Kidney (tissue), 14 donors: ENCODE results near the gene LAIR2. TPM values are rescaled to one million over a fixed set of nuclear protein-coding genes. Genes with fewer than 3 reads are reported as not detected.

Source experiments
- DNase-seq, 5 donors: peaks; one replicate each; pipeline ENCODE4 v3.0.0-alpha.2; 2013 to 2020
- FAIRE-seq: peaks from 2 replicates; lab custom pipeline; 2012; peaks lifted over from hg19 to GRCh38; lab: Jason Lieb, UNC
- H3K27ac ChIP-seq, 2 donors: one replicate each; pipeline ENCODE4 v1.7.0; 2013; ENCODE audit warnings: low read depth in 2 of 2, low read length in 2 of 2, inconsistent platforms in 1 of 2
- H3K27me3 ChIP-seq: one replicate; pipeline ENCODE4 v1.7.1; 2013; ENCODE audit warnings: low read length, inconsistent platforms; ENCODE audit not compliant: control insufficient read depth, insufficient read depth
- H3K36me3 ChIP-seq, 3 donors: one replicate each; pipeline versions ENCODE4 v1.7.0 to v1.7.1; 2013; ENCODE audit warnings: low read length in 3 of 3, control low read depth in 1 of 3, inconsistent platforms in 1 of 3; ENCODE audit not compliant: insufficient read depth in 3 of 3, control insufficient read depth in 2 of 3
- H3K4me1 ChIP-seq, 3 donors: one replicate each; pipeline versions ENCODE4 v1.7.0 to v1.7.1; 2013; ENCODE audit warnings: low read length in 3 of 3, inconsistent platforms in 1 of 3, low read depth in 1 of 3; ENCODE audit not compliant: control insufficient read depth in 2 of 3, insufficient read depth in 2 of 3
- H3K4me3 ChIP-seq, 3 donors: one replicate each; pipeline versions ENCODE4 v1.7.0 to v1.8.1; 2013; ENCODE audit warnings: low read length in 3 of 3, control low read depth in 1 of 3, inconsistent platforms in 1 of 3
- H3K9ac ChIP-seq, 3 donors: one replicate each; pipeline versions ENCODE4 v1.7.0 to v1.7.1; 2013; ENCODE audit warnings: low read length in 3 of 3, control low read depth in 1 of 3, inconsistent platforms in 1 of 3
- H3K9me3 ChIP-seq, 3 donors: one replicate each; pipeline versions ENCODE4 v1.7.0 to v1.7.1; 2013; ENCODE audit warnings: low read length in 3 of 3, control low read depth in 1 of 3, inconsistent platforms in 1 of 3; ENCODE audit not compliant: control insufficient read depth in 2 of 3, insufficient read depth in 1 of 3
- intact Hi-C: fragments of 100-400 bp; cut with DNase I; formaldehyde crosslinking; loops from one replicate; pipeline ENCODE4 v1.11.1; 2022
- polyA plus RNA-seq: library from polyadenylated mRNA; stranded (reverse); fragments of 350-450 nt; fragmentation: Illumina TruSeq; extraction: RNeasy Lipid Tissue Mini Kit (QIAGEN cat#74804); gene quantifications from one replicate; pipeline ENCODE4 v1.2.3, GENCODE V29; 2014; ENCODE audit warnings: low read depth, low replicate concordance; ENCODE audit not compliant: insufficient read depth
- total RNA-seq: library from RNA; stranded (reverse); fragmentation: NEBNext Ultra II Directional; extraction: Animal tissue kit (Norgen Biotek cat#: 25700); gene quantifications from one replicate; pipeline ENCODE4 v1.2.1, GENCODE V29; 2021
- TF ChIP-seq, protein P1 (sequence below): IDR thresholded peaks from 3 replicates; pipeline ENCODE4 v1.5.1; 2012; ENCODE audit warnings: mild to moderate bottlenecking, moderate library complexity, borderline replicate concordance; ENCODE audit not compliant: insufficient read depth; ENCODE audit errors: extremely low read depth
- donor health status: control.
- donor health status: control.
- donor health status: control.
- donor health status: control.
- donor health status: control.
- donor health status: DM: yes; HTN: yes; CAD: no.
- donor health status: Normal renal cell carcinoma (clear cell type).

Gene LAIR2
- total and polyA plus RNA-seq, 2 donors from 2014 or later: not detected

DNA sequence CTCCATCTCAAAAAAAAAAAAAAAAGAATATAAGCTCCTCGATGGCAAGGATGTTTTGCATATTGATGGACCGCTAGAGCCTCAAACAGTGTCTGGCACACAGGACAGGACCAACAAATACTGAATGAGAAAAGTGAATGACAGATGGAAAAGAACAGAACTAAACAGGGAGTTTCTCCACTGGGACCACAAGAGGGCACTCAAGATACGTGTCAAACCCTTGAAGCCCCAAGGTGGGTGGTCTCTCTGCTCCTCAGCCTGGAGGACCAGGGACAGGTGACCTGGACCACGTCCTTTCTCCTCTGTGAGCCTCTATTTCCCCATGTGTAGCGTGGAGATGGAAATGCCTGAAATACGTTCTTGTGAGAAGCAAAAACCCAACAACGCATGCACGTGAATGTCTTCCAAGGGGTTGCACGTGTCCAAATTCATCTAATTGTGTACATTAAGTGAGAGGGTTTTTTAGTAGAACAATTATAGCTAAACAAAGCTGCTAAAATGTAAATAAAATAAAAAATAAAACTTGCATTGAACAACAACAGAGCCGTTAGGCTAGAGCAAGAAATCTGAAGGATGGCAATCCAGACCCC lies 23.9 kb upstream of the LAIR2 start:
- peak; percentile 3 to 89 (median 60) for DNase-seq
- H3K36me3 ChIP-seq: no peaks in the 10 kb centered on the region
- no peak for FAIRE-seq
- H3K9me3 ChIP-seq: no peaks in the 10 kb centered on the region
- no peak overlapping the region for H3K9ac ChIP-seq
- H3K4me3 ChIP-seq: no peak overlapping the region
- H3K27ac ChIP-seq: no peak overlapping the region
- H3K4me1 ChIP-seq: peaks cover 0 to under 1% (median 0%) of the 10 kb centered on the region in 3 donors
- no peaks in the 10 kb centered on the region for H3K27me3 ChIP-seq
- TF ChIP-seq, protein P1, sequence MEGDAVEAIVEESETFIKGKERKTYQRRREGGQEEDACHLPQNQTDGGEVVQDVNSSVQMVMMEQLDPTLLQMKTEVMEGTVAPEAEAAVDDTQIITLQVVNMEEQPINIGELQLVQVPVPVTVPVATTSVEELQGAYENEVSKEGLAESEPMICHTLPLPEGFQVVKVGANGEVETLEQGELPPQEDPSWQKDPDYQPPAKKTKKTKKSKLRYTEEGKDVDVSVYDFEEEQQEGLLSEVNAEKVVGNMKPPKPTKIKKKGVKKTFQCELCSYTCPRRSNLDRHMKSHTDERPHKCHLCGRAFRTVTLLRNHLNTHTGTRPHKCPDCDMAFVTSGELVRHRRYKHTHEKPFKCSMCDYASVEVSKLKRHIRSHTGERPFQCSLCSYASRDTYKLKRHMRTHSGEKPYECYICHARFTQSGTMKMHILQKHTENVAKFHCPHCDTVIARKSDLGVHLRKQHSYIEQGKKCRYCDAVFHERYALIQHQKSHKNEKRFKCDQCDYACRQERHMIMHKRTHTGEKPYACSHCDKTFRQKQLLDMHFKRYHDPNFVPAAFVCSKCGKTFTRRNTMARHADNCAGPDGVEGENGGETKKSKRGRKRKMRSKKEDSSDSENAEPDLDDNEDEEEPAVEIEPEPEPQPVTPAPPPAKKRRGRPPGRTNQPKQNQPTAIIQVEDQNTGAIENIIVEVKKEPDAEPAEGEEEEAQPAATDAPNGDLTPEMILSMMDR: peak; percentile 39
- intact Hi-C loops: no loop called here

DNA sequence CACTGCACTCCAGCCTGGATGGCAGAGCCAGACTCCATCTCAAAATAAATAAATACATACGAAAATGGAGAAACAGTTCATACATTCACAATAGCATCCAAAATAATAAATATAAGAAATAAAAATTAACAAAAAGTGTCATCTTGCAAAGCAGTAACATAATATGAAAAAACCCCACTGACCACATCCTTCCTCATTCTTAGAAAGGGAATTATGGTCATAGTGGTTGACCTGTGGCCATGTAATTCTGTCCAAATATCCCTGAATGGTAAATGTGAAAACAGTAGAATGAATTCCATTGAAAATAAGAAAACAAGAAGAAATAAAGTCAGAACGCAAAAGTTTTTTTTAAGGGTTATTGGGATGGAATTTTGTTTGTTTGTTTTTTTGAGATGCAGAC lies 22.6 kb upstream of the LAIR2 start:
- FAIRE-seq (no peak), DNase-seq (no peak)
- no peaks in the 10 kb centered on the region for H3K9me3 ChIP-seq
- no peaks in the 10 kb centered on the region for H3K4me1 ChIP-seq
- no peaks in the 10 kb centered on the region for H3K36me3 ChIP-seq
- H3K4me3 ChIP-seq: no peak overlapping the region
- TF ChIP-seq, protein P1: no peak
- intact Hi-C loops: no loop called here
- no peak overlapping the region for H3K27ac ChIP-seq
- no peaks in the 10 kb centered on the region for H3K27me3 ChIP-seq
- no peak overlapping the region for H3K9ac ChIP-seq

DNA sequence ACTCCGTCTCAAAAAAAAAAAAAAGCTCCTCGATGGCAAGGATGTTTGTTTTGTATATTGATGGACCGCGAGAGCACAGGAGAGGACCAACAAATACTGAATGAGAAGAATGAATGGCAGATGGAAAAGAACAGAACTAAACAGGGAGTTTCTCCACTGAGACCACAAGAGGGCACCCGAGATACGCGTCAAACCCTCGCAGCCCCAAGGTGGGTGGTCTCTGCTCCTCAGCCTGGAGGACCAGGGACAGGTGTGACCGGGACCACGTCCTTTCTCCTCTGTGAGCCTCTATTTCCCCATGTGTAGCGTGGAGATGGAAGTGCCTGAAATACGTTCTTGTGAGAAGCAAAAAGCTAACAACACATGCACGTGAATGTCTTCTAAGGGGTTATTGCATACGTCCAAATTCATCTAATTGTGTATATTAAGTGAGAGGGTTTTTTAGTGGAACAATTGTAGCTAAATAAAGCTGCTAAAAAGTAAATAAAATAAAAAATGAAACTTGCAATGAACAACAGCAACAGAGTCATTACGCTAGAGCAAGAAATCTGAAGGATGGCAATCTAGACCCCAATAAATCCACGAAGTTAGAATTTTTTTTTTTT lies 21.2 kb upstream of the LAIR2 start:
- Histone ChIP-seq H3K36me3 (no peaks in the 10 kb centered on the region), H3K27ac (no peak overlapping the region), H3K9me3 (no peaks in the 10 kb centered on the region), H3K9ac (no peak overlapping the region), H3K4me3 (no peak overlapping the region), H3K27me3 (no peaks in the 10 kb centered on the region), H3K4me1 (no peaks in the 10 kb centered on the region)
- intact Hi-C loops: no loop called here
- FAIRE-seq (no peak), DNase-seq (peak; percentile 48 to 91 (median 67))
- TF ChIP-seq, protein P1: peak; percentile 30
